Muscle layer of duodenum (tissue), 2 donors: ENCODE measurements around the gene BIVM.
A peak's percentile ranks its signal among the peaks of the same experiment; 100 is the strongest.
"Not testable (repeated sequence)": the region's sequence is repeated elsewhere in the genome, so short reads cannot be mapped to it uniquely, and the experiment has no call there.

Experiments used
- H3K27ac ChIP-seq: one replicate; pipeline ENCODE4 v1.7.0; 2013; ENCODE audit warnings: mild to moderate bottlenecking, low read length
- H3K27me3 ChIP-seq: one replicate; pipeline ENCODE4 v1.7.0; 2013; ENCODE audit warnings: low read depth, mild to moderate bottlenecking, control low read depth, low read length
- H3K36me3 ChIP-seq, 2 donors: one replicate each; pipeline ENCODE4 v1.7.0; 2013; ENCODE audit warnings: low read length in 2 of 2, control low read depth in 1 of 2, mild to moderate bottlenecking in 1 of 2; ENCODE audit not compliant: insufficient read depth in 2 of 2, control insufficient read depth in 1 of 2
- H3K4me1 ChIP-seq, 2 donors: one replicate each; pipeline ENCODE4 v1.7.0; 2013; ENCODE audit warnings: low read length in 2 of 2, mild to moderate bottlenecking in 2 of 2, control low read depth in 1 of 2, moderate library complexity in 1 of 2; ENCODE audit not compliant: insufficient read depth in 2 of 2, control insufficient read depth in 1 of 2
- H3K4me3 ChIP-seq, 2 donors: one replicate each; pipeline ENCODE4 v1.7.0; 2013; ENCODE audit warnings: low read length in 2 of 2, low read depth in 1 of 2, mild to moderate bottlenecking in 1 of 2
- H3K9me3 ChIP-seq, 2 donors: one replicate each; pipeline ENCODE4 v1.7.0; 2013; ENCODE audit warnings: low read length in 2 of 2, control low read depth in 1 of 2, mild to moderate bottlenecking in 1 of 2; ENCODE audit not compliant: control insufficient read depth in 1 of 2
- donor health status: healthy.

The BIVM gene

DNA sequence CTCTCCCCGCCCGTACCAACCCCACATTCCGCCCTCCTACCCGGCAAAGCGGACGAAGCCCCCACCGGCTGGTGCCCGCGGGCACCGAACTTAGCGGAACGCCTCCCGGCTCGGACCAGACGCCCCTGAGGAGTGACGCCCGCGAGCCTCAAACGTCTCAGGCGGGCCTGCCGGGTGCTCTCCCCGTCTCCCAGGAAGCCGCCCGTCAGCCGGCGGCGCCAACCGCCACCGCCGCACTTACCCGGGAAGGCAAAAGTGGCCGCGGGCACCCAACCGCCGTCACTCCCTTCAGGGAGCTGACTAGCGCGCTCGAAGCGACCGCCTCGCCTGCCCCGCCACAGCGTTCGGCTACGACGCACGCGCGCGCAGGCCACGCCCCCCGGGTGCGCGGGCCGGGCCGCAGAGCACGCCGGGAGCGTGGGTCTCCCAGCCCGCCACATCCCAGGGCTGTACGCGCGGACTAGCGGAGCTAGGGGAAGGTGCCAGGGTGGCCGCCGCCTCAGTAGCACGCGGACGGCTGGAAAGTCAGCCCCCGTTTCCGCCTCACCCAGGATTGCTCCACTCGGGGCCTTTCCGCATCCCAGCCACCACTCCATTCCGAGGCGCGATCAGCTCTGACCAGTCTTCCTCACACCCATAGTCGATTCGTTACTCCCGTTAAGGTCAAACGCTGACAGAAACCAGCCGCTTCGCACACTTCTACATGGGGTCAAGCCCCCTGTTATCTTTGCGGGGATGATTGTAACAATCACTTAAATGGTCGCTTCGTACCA is 25.3 kb upstream of the BIVM start, which contains the start of gene TEX30:
Gene TEX30, minus strand, starts transcription at position 346 of the 773 bp plus-strand sequence. CDS start 3,760 bp downstream, outside the sequence.
- no peaks in the 10 kb centered on the region for H3K36me3 ChIP-seq
- H3K4me1 ChIP-seq, result peaks cover 0 to 11% of the 10 kb centered on the region in 2 donors
- H3K27me3 ChIP-seq, result no peaks in the 10 kb centered on the region
- H3K4me3 ChIP-seq, result peak within 1 kb of the TSS; percentile 77 to 89
- peak within 1 kb of the TSS; percentile 83 for H3K27ac ChIP-seq
- no peaks in the 10 kb centered on the region for H3K9me3 ChIP-seq

DNA sequence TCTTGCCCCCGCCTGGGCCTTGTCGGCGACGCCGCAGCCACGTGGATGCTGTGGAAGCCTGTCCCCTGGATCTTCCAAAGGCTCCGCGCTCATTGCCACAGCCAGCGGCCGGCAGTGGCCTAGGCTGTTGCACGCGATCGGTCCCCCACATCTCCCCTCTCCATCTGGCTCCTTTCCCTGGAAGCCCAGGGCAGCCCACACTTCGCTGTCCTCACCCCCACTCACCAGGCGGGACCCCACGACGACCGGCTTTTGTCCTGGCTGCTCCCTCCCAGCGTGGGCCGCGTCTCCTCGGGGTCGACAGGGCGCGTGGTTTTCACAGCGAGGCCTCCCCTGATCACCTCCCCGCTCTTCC is 24.7 kb upstream of the BIVM start:
- peak overlapping the region; percentile 77 to 89 for H3K4me3 ChIP-seq
- peak overlapping the region; percentile 83 for H3K27ac ChIP-seq
- no peaks in the 10 kb centered on the region for H3K27me3 ChIP-seq
- no peaks in the 10 kb centered on the region for H3K36me3 ChIP-seq
- no peaks in the 10 kb centered on the region for H3K9me3 ChIP-seq
- H3K4me1 ChIP-seq, result peaks cover 0 to 11% of the 10 kb centered on the region in 2 donors

GRCh38 chr13:102774591-102775520 is 24.1 kb upstream of the BIVM start:
- Histone ChIP-seq H3K27me3 (no peaks in the 10 kb centered on the region), H3K27ac (no peak overlapping the region), H3K4me1 (peaks cover 0 to 11% of the 10 kb centered on the region in 2 donors), H3K36me3 (no peaks in the 10 kb centered on the region), H3K4me3 (no peak overlapping the region), H3K9me3 (no peaks in the 10 kb centered on the region)

GRCh38 chr13:102776271-102776670 is 22.6 kb upstream of the BIVM start:
- H3K9me3 ChIP-seq, result no peaks in the 10 kb centered on the region
- H3K27me3 ChIP-seq, result no peaks in the 10 kb centered on the region
- H3K27ac ChIP-seq, result no peak overlapping the region
- peaks cover 0 to 11% of the 10 kb centered on the region in 2 donors for H3K4me1 ChIP-seq
- no peak overlapping the region for H3K4me3 ChIP-seq
- H3K36me3 ChIP-seq, result no peaks in the 10 kb centered on the region

DNA sequence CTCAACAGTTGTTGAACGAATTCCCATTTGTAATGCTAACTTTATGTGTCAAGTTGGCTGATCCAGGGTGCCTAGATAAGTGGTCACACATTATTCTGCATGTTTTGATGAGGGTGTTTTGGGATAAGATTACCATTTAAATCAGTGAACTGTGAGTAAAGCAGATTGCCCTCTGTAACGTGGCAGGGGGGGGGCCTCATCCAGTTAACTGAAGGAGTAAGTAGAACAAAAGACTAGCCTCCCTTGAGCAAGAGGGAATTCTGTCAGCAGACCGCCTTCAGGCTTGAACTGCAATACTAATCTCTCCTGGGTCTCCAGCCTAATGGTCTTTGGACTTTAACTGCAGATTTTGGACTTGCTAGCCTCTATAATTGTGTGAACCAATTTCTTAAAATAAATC is 21.2 kb upstream of the BIVM start:
- Histone ChIP-seq H3K4me3 (no peak overlapping the region), H3K27ac (no peak overlapping the region), H3K4me1 (peaks cover 0 to 6% of the 10 kb centered on the region in 2 donors), H3K27me3 (no peaks in the 10 kb centered on the region), H3K9me3 (no peaks in the 10 kb centered on the region), H3K36me3 (no peaks in the 10 kb centered on the region)

GRCh38 chr13:102779436-102780159 is 19.3 kb upstream of the BIVM start:
- H3K27me3 ChIP-seq, result no peaks in the 10 kb centered on the region
- H3K9me3 ChIP-seq, result no peaks in the 10 kb centered on the region
- H3K4me3 ChIP-seq, result no peak overlapping the region
- peaks cover under 1 to 2% of the 10 kb centered on the region in 2 donors for H3K36me3 ChIP-seq
- H3K27ac ChIP-seq, result no peak overlapping the region
- H3K4me1 ChIP-seq, result no peaks in the 10 kb centered on the region

GRCh38 chr13:102780656-102781055 is 18.3 kb upstream of the BIVM start:
- H3K4me1 ChIP-seq, H3K36me3 ChIP-seq, H3K27me3 ChIP-seq, H3K27ac ChIP-seq, H3K4me3 ChIP-seq, H3K9me3 ChIP-seq: not testable (repeated sequence)

DNA sequence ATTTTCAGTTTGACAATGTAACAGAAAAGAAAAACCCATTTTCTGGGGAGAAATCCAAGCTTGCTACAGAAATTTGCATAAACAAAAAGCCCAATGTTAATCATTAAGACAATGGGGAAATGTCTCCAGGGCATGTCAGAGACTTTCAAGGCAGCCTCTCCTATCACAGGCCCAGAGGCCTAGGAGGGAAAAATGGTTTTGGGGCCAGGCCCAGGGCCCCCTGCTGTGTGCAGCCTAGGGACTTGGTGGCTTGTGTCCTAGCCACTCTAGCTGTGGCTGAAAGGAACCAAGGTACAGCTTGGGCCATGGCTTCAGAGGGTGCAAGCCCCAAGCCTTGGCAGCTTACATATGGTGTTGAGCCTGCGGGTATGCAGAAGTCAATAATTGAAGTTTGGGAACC is 17.3 kb upstream of the BIVM start:
- H3K4me1 ChIP-seq, result no peaks in the 10 kb centered on the region
- no peak overlapping the region for H3K4me3 ChIP-seq
- no peak overlapping the region for H3K27ac ChIP-seq
- H3K36me3 ChIP-seq, result peaks cover 3 to 13% of the 10 kb centered on the region in 2 donors
- H3K9me3 ChIP-seq, result no peaks in the 10 kb centered on the region
- no peaks in the 10 kb centered on the region for H3K27me3 ChIP-seq

DNA sequence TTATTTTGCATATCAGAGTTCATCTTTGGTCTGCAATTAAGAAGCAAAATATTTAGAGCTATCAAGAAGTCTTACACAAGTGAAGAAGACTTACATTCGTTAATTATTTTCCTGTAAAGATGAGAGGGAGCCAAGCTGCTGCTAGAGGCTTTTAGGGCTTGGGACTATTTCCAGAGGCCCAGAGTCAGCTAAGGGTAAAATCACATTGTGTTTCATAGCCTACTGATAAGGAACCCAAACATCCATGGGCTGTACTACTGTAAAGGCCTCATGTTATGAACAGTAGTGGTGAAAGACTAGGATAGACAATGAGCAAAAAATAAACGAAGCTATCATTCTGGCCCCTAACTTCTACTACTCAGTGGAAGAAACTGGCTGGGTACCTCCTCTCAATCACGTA is 14.4 kb upstream of the BIVM start:
- no peaks in the 10 kb centered on the region for H3K9me3 ChIP-seq
- H3K4me3 ChIP-seq, result no peak overlapping the region
- peaks cover 3 to 30% of the 10 kb centered on the region in 2 donors for H3K36me3 ChIP-seq
- no peak overlapping the region for H3K27ac ChIP-seq
- H3K4me1 ChIP-seq, result no peaks in the 10 kb centered on the region
- no peaks in the 10 kb centered on the region for H3K27me3 ChIP-seq

DNA sequence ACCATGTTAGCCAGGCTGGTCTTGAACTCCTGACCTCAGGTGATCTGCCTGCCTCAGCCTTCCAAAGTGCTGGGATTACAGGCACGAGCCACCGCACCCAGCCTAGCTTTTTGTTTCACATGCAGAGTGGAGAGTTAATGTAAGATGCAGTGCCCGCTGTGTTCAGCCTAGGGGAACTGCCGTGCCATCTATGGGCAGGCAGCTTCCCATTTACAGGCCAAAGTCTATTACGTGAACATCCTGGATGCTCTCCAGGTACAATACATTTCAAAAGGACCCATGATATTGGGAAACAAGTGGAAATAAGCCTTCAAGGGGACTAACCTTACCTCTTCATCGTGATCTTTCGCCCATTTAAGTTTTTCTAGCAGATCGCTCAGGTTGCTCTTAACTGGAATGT is 10.2 kb upstream of the BIVM start:
- Histone ChIP-seq H3K27me3 (no peaks in the 10 kb centered on the region), H3K4me3 (no peak overlapping the region), H3K27ac (no peak overlapping the region), H3K9me3 (no peaks in the 10 kb centered on the region), H3K4me1 (no peaks in the 10 kb centered on the region), H3K36me3 (peaks cover 3 to 61% of the 10 kb centered on the region in 2 donors)

- H3K4me1 ChIP-seq, result no peaks in the 10 kb centered on the region
- H3K27me3 ChIP-seq, result no peaks in the 10 kb centered on the region
- no peak overlapping the region for H3K4me3 ChIP-seq
- peaks cover 0 to 45% of the 10 kb centered on the region in 2 donors for H3K36me3 ChIP-seq
- no peak overlapping the region for H3K27ac ChIP-seq
- no peaks in the 10 kb centered on the region for H3K9me3 ChIP-seq
Observed at GRCh38 chr13:102792396-102792795, 6.5 kb upstream of the BIVM start.
